ENCODE measurements around the gene EIF2S1. TPM values are rescaled to one million over a fixed set of nuclear protein-coding genes. Genes with fewer than 3 reads are reported as not detected.
"Not testable (repeated sequence)": the region's sequence is repeated elsewhere in the genome, so short reads cannot be mapped to it uniquely, and the experiment has no call there.

Gene EIF2S1
- total and polyA plus RNA-seq, 12 donors = 18.7 to 118 (median 94.3) TPM

DNA sequence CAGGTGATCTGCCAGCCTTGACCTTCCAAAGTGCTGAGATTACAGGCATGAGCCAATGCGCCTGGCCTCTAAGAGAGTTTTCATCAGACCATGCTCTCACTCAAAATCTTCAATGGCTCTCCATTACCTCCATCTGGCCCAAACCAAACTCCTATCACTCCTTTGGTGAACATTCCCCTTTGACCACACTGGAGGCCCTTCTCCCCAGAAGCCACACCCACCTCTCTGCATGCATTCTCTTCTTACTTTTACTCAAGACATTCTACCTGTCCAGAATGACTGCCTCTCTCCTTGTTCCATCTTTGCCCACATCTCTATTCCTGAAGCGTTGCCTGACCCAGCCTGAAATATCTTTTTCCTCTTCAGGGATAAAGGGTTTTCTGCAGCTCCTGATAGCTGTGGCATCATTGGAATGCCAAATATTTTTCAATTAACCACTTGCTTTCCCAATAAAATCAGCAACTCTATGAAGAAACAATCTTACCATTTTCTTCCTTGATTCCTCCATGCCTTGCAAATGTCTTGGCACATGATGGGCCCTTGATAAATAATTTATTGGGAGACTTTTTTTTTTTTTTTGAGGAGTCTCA is 36.3 kb downstream of the EIF2S1 start:
- DNase-seq (no peak), ATAC-seq (no peak)
- no peaks in the 10 kb centered on the region for H3K36me3 ChIP-seq
- TF ChIP-seq CTCF (IDR thresholded peaks at IDR 0.05) = no peak
- H3K27me3 ChIP-seq = no peaks in the 10 kb centered on the region
- no peaks in the 10 kb centered on the region for H3K4me1 ChIP-seq
- H3K4me3 ChIP-seq = no peak overlapping the region
- H3K9me3 ChIP-seq = no peaks in the 10 kb centered on the region
- 45 to 53% methylated on average over 2 of the region's 2 CpGs for WGBS, 2 donors
- intact Hi-C loops (cut with DNase I) = no loop called here
- no peak overlapping the region for H3K27ac ChIP-seq

- H3K9me3 ChIP-seq = peaks cover 0 to 1% (median 0%) of the 10 kb centered on the region in 11 donors
- H3K27me3 ChIP-seq = no peaks in the 10 kb centered on the region
- H3K4me3 ChIP-seq = no peak overlapping the region
- DNase-seq (no peak), ATAC-seq (no peak)
- no peaks in the 10 kb centered on the region for H3K36me3 ChIP-seq
- intact Hi-C loops (cut with DNase I) = no loop called here
- no peak overlapping the region for H3K27ac ChIP-seq
- no peaks in the 10 kb centered on the region for H3K4me1 ChIP-seq
- 94 to 96% methylated on average over 9 of the region's 9 CpGs for WGBS, 2 donors
- TF ChIP-seq CTCF (IDR thresholded peaks at IDR 0.05) = no peak
Observed at GRCh38 chr14:67397536-67397935, 37.4 kb downstream of the EIF2S1 start.

DNA sequence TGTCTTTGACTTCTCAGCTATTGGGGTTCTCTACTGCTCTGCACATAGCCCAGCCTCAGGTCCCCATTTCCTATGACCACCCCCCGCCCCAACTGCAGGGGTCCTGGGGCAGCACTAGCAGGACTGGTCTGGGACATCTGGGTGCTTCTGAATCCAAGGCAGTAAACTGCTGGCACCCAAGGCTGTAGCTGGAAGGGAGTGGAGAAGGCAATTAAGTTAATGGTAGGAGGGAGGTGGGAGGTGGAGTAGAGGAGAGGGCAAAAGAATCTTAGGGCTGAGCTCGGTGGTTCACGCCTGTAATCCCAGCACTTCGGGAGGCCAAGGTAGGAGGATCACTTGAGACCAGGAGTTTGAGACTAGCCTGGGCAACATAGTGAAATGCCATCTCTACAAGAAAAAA is 40.3 kb downstream of the EIF2S1 start:
- WGBS, 2 donors = 83 to 90% methylated on average over 4 of the region's 4 CpGs
- Histone ChIP-seq H3K9me3 (peaks cover 0 to 4% (median 0%) of the 10 kb centered on the region in 11 donors), H3K27ac (no peak overlapping the region), H3K27me3 (no peaks in the 10 kb centered on the region), H3K4me3 (no peak overlapping the region), H3K4me1 (no peaks in the 10 kb centered on the region), H3K36me3 (no peaks in the 10 kb centered on the region)
- no peak for TF ChIP-seq CTCF (IDR thresholded peaks at IDR 0.05)
- DNase-seq (no peak), ATAC-seq (no peak)
- intact Hi-C loops (cut with DNase I) = no loop called here

DNA sequence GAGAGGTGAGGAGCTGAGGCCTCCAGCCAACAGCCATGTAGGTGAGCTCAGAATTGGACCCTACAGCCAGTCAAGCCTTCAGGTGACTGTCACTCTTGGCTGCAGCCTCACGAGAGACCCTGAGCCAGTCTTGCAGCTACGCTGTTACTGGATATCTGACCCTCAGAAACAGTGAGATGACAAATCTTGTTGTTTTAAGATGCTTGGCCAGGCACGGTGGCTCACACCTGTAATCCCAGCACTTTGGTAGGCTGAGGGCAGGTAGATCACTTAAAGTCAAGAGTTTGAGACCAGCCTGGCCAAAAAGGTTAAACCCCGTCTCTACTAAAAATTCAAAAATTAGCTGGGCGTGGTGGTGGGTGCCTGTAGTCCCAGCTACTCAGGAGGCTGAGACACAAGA is 45.6 kb downstream of the EIF2S1 start:
- H3K27me3 ChIP-seq = peaks cover 0 to 2% (median 0%) of the 10 kb centered on the region in 7 donors
- TF ChIP-seq CTCF (IDR thresholded peaks at IDR 0.05) = no peak
- no peaks in the 10 kb centered on the region for H3K4me1 ChIP-seq
- WGBS, 2 donors = 92 to 95% methylated on average over 5 of the region's 5 CpGs
- H3K9me3 ChIP-seq = peaks cover 0 to 4% (median 0%) of the 10 kb centered on the region in 11 donors
- ATAC-seq (no peak), DNase-seq (no peak)
- no peak overlapping the region for H3K4me3 ChIP-seq
- no peak overlapping the region for H3K27ac ChIP-seq
- H3K36me3 ChIP-seq = no peaks in the 10 kb centered on the region
- intact Hi-C loops (cut with DNase I) = no loop called here

DNA sequence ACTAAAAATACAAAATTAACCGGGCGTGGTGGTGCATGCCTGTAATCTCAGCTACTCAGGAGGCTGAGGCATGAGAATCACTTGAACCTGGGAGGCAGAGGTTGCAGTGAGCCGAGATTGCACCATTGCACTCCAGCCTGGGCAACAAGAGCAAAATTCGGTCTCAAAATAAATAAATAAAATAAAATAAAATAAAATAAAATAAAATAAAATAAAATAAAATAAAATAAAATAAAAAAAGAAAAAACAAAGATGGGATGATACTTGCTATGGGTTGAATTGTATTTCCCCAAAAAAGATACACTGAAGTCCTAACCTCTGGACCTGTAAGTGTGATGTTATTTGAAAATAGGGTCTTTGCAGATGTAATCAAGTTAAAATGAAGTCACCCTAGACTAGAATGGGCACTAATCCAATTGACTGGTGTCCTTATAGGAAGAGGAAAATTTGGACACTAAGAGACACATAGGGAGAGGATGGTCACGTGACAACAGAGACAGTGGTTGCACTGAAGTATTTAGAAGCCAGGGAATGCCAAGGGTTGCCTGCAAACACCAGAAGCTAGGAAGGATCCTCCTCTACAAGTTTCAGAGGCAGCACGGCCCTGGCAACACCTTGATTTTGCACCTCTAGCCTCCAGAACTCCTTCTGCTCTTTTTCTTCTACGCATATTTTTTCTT is 48.1 kb downstream of the EIF2S1 start:
- Histone ChIP-seq H3K27me3 (peaks cover 0 to 20% (median 17%) of the 10 kb centered on the region in 7 donors), H3K4me1 (peaks cover 0 to 11% (median 8%) of the 10 kb centered on the region in 9 donors)
- intact Hi-C loops (cut with DNase I); H3K27ac ChIP-seq; H3K4me3 ChIP-seq; H3K9me3 ChIP-seq; DNase-seq; H3K36me3 ChIP-seq; ATAC-seq: not testable (repeated sequence)
- WGBS, 2 donors = 84 to 85% methylated on average over 7 of the region's 7 CpGs
